ENCODE data around the gene ADAP2.

ADAP2 gene

GRCh38 chr17:31008374-31009041 lies 86.8 kb downstream of the ADAP2 start (continued):
- TF ChIP-seq, protein P1, sequence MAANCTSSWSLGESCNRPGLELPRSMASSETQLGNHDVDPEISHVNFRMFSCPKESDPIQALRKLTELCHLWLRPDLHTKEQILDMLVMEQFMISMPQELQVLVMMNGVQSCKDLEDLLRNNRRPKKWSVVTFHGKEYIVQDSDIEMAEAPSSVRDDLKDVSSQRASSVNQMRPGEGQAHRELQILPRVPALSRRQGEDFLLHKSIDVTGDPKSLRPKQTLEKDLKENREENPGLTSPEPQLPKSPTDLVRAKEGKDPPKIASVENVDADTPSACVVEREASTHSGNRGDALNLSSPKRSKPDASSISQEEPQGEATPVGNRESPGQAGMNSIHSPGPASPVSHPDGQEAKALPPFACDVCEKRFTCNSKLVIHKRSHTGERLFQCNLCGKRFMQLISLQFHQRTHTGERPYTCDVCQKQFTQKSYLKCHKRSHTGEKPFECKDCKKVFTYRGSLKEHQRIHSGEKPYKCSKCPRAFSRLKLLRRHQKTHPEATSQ (tag by site-specific recombination; IDR thresholded peaks at IDR 0.05), result peak; percentile 87; the same call in 1 of the 2 replicates
- TF ChIP-seq ZNF423 (tag by site-specific recombination; IDR thresholded peaks at IDR 0.05), result no peak
- no peak for TF ChIP-seq ZNF488 (tag by site-specific recombination; IDR thresholded peaks at IDR 0.05)
- peak; percentile 94 for TF ChIP-seq ZNF600 (tag by site-specific recombination; IDR thresholded peaks at IDR 0.05)
- TF ChIP-seq ZNF692 (tag by site-specific recombination; IDR thresholded peaks at IDR 0.05), result 0 out of 2 replicates have a peak, but pooled peaks have one; percentile 30
- no peak for TF ChIP-seq ZNF664 (tag by site-specific recombination; IDR thresholded peaks at IDR 0.05)
- no peak for TF ChIP-seq MEIS1 (CRISPR knock-in tag; IDR thresholded peaks at IDR 0.05; ENCODE audit: borderline replicate concordance)
- TF ChIP-seq PRDM1 (tag by site-specific recombination; IDR thresholded peaks at IDR 0.05), result no peak
- peak; percentile 48; the same call in 1 of the 2 replicates for TF ChIP-seq KLF9 (tag by site-specific recombination; IDR thresholded peaks at IDR 0.05; ENCODE audit: low read depth)
- peak; percentile 22; the same call in 1 of the 2 replicates for TF ChIP-seq PRDM2 (tag by site-specific recombination; IDR thresholded peaks at IDR 0.05; ENCODE audit: borderline replicate concordance)
- no peak for TF ChIP-seq ZNF223 (tag by site-specific recombination; IDR thresholded peaks at IDR 0.05)
- no peak for TF ChIP-seq ZBTB10 (tag by site-specific recombination; IDR thresholded peaks at IDR 0.05)
- peak; percentile 54; the same call in 1 of the 2 replicates for TF ChIP-seq YY1 (tag by site-specific recombination; IDR thresholded peaks at IDR 0.05)
- TF ChIP-seq, protein P2, sequence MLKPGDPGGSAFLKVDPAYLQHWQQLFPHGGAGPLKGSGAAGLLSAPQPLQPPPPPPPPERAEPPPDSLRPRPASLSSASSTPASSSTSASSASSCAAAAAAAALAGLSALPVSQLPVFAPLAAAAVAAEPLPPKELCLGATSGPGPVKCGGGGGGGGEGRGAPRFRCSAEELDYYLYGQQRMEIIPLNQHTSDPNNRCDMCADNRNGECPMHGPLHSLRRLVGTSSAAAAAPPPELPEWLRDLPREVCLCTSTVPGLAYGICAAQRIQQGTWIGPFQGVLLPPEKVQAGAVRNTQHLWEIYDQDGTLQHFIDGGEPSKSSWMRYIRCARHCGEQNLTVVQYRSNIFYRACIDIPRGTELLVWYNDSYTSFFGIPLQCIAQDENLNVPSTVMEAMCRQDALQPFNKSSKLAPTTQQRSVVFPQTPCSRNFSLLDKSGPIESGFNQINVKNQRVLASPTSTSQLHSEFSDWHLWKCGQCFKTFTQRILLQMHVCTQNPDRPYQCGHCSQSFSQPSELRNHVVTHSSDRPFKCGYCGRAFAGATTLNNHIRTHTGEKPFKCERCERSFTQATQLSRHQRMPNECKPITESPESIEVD (tag by site-specific recombination; IDR thresholded peaks at IDR 0.05), result no peak
- TF ChIP-seq, protein P3, sequence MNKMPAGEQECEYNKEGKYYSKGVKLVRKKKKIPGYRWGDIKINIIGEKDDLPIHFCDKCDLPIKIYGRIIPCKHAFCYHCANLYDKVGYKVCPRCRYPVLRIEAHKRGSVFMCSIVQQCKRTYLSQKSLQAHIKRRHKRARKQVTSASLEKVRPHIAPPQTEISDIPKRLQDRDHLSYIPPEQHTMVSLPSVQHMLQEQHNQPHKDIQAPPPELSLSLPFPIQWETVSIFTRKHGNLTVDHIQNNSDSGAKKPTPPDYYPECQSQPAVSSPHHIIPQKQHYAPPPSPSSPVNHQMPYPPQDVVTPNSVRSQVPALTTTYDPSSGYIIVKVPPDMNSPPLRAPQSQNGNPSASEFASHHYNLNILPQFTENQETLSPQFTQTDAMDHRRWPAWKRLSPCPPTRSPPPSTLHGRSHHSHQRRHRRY (tag by site-specific recombination; IDR thresholded peaks at IDR 0.05), result no peak
- no peak for TF ChIP-seq ZNF350 (tag by site-specific recombination; IDR thresholded peaks at IDR 0.05)
- TF ChIP-seq, protein P4, sequence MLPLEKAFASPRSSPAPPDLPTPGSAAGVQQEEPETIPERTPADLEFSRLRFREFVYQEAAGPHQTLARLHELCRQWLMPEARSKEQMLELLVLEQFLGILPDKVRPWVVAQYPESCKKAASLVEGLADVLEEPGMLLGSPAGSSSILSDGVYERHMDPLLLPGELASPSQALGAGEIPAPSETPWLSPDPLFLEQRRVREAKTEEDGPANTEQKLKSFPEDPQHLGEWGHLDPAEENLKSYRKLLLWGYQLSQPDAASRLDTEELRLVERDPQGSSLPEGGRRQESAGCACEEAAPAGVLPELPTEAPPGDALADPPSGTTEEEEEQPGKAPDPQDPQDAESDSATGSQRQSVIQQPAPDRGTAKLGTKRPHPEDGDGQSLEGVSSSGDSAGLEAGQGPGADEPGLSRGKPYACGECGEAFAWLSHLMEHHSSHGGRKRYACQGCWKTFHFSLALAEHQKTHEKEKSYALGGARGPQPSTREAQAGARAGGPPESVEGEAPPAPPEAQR (tag by site-specific recombination; IDR thresholded peaks at IDR 0.05), result no peak
